ENCODE results near the gene ADAM30.
"Not testable (repeated sequence)": the region's sequence is repeated elsewhere in the genome, so short reads cannot be mapped to it uniquely, and the experiment has no call there.

Gene ADAM30

DNA sequence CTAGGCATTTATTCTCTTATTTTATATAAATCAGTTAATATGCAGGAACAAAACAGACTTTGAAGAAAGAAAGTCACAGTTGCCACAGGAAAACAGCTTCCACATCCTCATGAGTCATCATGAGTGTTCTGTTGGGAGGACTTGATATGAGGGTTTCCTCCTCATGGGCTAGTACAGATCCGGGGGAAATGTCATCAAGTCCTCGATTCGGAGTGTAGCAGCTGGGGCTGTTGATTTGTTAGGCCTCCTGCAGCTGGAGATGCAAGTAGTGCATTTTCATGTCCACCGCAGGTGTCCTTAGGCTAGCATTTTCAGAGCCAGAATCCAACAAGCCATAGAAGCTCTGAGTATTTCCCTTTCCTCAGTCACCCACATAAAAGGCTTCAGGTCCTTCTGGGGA lies 36.7 kb downstream of the ADAM30 start:
- TF ChIP-seq, protein P1, sequence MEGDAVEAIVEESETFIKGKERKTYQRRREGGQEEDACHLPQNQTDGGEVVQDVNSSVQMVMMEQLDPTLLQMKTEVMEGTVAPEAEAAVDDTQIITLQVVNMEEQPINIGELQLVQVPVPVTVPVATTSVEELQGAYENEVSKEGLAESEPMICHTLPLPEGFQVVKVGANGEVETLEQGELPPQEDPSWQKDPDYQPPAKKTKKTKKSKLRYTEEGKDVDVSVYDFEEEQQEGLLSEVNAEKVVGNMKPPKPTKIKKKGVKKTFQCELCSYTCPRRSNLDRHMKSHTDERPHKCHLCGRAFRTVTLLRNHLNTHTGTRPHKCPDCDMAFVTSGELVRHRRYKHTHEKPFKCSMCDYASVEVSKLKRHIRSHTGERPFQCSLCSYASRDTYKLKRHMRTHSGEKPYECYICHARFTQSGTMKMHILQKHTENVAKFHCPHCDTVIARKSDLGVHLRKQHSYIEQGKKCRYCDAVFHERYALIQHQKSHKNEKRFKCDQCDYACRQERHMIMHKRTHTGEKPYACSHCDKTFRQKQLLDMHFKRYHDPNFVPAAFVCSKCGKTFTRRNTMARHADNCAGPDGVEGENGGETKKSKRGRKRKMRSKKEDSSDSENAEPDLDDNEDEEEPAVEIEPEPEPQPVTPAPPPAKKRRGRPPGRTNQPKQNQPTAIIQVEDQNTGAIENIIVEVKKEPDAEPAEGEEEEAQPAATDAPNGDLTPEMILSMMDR (IDR thresholded peaks at IDR 0.05; ENCODE audit: insufficient read depth, low read length, missing control alignments), result no peak
- POLR2A ChIA-PET, result no interaction called here
- H3K4me3 ChIP-seq (ENCODE audit: low read depth, low read length), result no peak overlapping the region
- CTCF ChIA-PET, result interaction anchor here (1.1 to 2.8 kb wide), 6 partner anchors 8 to 51 kb away, joined by 3 to 14 read pairs (median 4); no protein-coding TSS in a partner anchor
- no peak for DNase-seq (ENCODE audit: low read depth, low spot score)

DNA sequence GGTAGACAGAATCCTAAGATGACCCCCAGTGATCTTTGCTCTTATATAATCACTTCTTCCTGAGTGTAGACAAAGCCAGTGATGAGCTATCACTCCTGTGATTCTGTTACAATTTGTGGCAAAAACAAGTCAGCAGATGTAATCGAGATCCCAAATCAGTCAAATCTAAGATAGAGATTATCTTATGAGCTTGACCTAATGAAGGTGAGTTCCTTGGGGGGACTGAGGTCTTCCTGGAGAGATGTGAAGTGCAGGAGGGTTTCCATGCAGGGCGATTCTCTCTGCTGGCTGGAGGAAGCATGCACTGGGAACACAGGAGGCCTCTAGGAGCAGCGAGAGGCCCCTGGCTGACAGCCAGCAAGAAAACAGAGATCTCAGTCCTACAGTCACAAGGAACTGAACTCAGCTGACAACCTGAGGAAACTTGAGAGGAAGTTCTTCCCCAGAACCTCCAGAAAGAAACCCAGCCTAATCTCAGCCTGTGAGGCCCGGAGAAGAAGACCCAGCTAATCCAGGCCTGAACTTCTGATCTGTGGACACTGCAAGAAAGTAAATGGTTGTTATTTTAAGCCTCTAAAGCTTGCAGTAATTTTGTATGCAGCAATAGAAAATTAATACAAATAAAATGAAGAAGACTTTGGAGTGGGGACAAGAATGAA lies 37.6 kb downstream of the ADAM30 start:
- DNase-seq (ENCODE audit: low read depth, low spot score); POLR2A ChIA-PET; H3K4me3 ChIP-seq (ENCODE audit: low read depth, low read length): not testable (repeated sequence)
- CTCF ChIA-PET, result interaction anchor here (1.3 to 2.8 kb wide), 4 partner anchors 9 to 50 kb away, joined by 3 to 14 read pairs (median 5); no protein-coding TSS in a partner anchor

- ChIA-PET CTCF (no interaction called here), POLR2A (no interaction called here)
- no peak overlapping the region for H3K4me3 ChIP-seq (ENCODE audit: low read depth, low read length)
- DNase-seq (ENCODE audit: low read depth, low spot score), result no peak
- TF ChIP-seq, protein P1 (IDR thresholded peaks at IDR 0.05; ENCODE audit: insufficient read depth, low read length, missing control alignments), result no peak
Observed at GRCh38 chr1:119858126-119858525, 38.2 kb downstream of the ADAM30 start.

- TF ChIP-seq, protein P1 (IDR thresholded peaks at IDR 0.05; ENCODE audit: insufficient read depth, low read length, missing control alignments), result no peak
- CTCF ChIA-PET, result interaction anchor here (1.1 kb wide), 2 partner anchors 8 to 13 kb away, joined by 3 to 4 read pairs; no protein-coding TSS in a partner anchor
- POLR2A ChIA-PET, result no interaction called here
- DNase-seq (ENCODE audit: low read depth, low spot score), result no peak
- H3K4me3 ChIP-seq (ENCODE audit: low read depth, low read length), result no peak overlapping the region
Observed at GRCh38 chr1:119853155-119853554, 43.2 kb downstream of the ADAM30 start.

- H3K4me3 ChIP-seq (ENCODE audit: low read depth, low read length); POLR2A ChIA-PET; DNase-seq (ENCODE audit: low read depth, low spot score): not testable (repeated sequence)
- CTCF ChIA-PET, result interaction anchor here (1.0 to 2.7 kb wide), 9 partner anchors 12 to 124 kb away, joined by 3 to 8 read pairs (median 4); no protein-coding TSS in a partner anchor
- TF ChIP-seq, protein P1 (IDR thresholded peaks at IDR 0.05; ENCODE audit: insufficient read depth, low read length, missing control alignments), result peak; percentile 13
Observed at GRCh38 chr1:119844206-119844605, 52.1 kb downstream of the ADAM30 start.
